Putamen (tissue), 1 donor: ENCODE results near the gene CLEC7A.

ENCODE experiments used
- DNase-seq: peaks from one replicate; pipeline ENCODE4 v3.0.0-alpha.2; 2016; ENCODE audit warnings: low spot score

The CLEC7A gene

GRCh38 chr12:10140001-10140400 is 10.0 kb upstream of the CLEC7A start:
- peak; percentile 65 for DNase-seq

- no peak for DNase-seq
Measured at GRCh38 chr12:10136637-10137205, 6.7 kb upstream of the CLEC7A start.

DNA sequence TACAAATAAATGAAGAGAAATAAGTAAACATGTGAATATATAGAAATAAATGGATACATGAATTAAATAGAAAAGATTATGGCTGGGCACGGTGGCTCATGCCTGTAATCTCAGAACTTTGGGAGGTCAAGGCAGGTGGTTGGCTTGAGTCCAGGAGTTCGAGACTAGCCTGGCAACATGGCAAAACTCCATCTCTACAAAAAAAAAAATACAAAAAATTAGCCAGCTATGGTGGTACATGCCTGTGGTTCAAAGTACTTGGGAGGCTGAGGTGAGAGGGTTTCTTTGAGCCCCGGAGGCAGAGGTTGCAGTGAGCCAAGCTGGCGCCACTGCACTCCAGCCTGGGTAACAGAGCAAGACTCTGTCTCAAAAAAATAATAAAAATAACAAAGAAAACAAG is 5.1 kb upstream of the CLEC7A start:
- no peak for DNase-seq

DNA sequence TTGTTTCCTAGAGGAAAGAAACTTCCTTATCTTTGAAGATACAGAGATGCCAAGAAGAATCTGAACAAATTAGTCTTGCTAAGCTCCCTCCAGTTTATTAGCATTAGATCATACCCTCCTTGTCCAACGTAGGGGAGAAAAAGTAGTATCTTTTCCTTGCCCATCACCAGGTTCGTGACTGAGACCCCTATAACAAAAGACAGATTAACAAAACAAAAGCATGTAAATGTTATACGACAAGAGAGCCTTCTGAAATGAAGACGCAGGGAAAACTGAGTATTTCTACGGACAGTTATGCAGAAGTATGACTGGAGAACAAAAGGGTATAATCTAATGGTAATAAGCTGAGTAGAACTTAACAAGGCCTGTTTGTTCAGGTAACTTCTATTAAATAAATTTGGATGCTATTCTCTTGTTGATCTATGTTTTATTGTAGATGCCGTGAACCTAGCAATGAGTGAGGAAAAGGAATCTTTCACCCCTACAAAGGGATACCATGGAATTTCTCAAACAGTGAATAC is 2.9 kb upstream of the CLEC7A start:
- no peak for DNase-seq

DNA sequence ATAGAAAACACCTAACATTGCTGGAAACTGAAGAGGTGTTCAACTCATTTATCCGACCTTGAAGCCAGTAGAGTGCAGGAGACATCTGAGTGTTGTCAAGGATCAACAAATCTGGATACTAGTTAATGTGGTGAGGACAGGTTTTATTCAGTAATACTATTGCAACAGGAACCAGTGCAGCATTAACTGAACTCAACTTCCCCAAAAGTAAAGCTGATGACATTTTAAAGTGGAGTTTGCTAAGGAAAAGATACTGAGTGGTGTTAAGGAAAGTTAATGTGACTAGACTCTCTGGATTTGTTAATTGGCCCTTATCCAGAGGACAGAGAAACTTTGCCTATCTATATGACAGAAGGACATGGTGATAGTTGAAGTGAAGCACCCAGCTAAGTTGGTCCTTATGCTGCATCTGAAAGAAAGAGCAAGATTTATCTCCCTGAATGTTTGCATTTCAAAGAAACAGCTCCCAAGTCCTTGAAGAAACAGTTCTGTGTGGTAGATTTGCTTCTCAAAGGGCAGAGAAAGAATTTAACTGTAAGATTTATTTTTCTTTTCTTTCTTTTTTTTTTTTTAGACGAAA is 1.2 kb upstream of the CLEC7A start:
- DNase-seq: no peak

DNA sequence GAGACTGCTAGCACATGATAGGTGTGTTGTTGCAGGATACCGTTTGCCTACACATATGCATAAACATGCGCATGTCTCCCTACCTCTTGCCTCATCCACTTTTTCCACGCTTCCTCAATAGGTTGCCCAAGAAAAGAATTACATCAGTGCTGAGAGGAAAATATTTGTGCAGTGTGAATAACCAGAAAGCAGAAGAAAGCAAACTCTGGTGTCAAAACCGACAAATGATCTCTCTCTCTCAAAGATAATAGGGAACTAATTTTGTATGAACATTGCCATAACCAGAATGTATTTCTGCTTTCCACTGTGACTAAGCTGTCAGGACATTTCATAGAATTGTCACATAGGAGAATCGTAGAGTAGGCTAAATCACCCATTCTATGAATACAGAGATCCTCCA is 1.3 kb downstream of the CLEC7A start:
- peak; percentile 22 for DNase-seq

- no peak for DNase-seq
Measured at GRCh38 chr12:10126413-10126812, 3.6 kb downstream of the CLEC7A start.

DNA sequence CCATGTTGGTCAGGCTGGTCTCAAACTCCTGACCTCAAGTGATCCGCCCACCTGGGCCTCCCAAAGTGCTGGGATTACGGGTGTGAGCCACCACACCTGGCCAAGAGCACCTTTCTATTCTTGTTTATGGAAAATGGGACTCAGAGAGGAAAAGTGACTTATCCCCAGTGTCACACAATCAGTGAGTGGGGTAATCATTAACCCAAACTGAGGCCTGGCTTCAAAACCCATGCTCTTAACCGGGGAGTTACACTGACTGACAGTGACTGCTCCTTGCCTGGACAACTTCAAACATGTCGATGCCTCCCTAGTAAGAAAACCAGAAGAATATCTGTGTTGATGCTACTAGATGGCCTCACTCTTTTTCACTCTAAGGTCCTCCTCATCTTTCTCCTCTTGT is 7.3 kb downstream of the CLEC7A start:
- DNase-seq: no peak

DNA sequence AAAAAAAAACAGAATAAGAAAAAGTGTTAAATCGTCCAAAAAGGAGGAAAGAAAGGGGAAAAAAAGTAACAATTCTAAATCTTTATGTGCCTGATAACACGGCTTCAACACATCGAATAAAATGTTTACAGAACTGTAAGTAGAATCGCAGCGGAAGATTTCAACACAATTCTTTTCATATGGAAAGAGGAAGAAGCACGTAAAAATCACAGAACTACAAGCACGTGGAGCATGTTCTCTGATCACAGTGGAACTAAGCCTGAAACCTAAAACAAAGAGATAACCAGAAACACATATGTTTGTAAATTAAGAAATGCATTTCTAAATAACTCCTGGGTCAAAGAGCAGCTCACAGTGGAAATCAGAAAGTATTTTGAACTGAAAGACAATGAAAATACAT is 8.7 kb downstream of the CLEC7A start:
- DNase-seq: peak; percentile 24

DNA sequence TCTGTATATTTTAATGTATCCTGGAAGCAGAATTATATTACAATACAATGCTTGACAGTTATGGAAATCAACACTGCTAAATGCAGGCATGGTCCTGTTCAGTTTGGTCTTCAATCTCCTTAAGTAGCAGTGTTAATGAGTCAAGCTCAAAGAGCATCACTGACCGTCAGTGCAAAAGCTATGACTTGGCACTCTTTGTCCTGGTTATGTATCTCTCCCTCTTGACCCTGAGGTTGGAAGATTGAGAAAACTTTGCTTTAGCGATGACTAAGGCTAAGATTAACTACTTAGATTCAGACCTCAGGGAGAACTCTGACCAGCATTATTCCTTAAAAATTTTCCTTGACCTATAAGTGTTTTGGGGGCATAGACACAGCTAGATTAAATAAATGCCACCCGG is 10.9 kb downstream of the CLEC7A start:
- DNase-seq: no peak

DNA sequence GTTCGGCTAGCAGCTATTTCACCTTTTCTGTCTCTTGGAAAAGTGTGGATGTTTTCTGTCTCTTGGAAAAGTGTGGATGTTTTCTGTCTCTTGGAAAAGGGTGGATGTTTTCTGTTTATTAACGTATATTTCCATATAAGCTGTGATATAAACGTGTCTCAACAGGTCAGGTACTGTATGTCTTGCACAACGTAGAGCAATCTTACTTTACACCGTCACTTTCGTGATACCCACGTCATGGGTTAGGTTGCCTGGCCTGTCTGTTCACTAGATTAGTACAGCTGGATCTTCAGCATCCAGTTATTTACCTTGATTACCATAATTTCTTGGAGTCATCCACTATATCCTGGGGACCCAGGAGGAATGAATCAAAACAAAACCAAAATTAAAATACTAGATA is 14.1 kb downstream of the CLEC7A start:
- no peak for DNase-seq

GRCh38 chr12:10115311-10115710 is 14.7 kb downstream of the CLEC7A start:
- no peak for DNase-seq

DNA sequence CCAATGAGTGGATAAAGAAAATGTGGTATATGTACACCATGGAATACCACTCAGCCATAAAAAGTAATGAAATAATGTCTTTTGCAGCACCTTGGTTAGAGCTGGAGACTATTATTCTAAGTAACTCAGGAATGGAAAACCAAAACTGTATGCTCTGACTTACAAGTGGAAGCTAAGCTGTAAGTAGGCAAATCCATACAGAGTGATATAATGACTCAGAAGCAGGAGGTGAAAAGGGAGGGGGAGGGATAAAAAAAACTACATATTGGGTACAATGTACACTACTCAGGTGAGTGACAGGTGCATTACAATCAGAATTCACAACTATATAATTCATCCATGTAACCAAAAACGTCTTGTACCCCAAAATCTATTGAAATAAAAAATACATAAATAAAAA is 16.1 kb downstream of the CLEC7A start:
- DNase-seq: no peak

DNA sequence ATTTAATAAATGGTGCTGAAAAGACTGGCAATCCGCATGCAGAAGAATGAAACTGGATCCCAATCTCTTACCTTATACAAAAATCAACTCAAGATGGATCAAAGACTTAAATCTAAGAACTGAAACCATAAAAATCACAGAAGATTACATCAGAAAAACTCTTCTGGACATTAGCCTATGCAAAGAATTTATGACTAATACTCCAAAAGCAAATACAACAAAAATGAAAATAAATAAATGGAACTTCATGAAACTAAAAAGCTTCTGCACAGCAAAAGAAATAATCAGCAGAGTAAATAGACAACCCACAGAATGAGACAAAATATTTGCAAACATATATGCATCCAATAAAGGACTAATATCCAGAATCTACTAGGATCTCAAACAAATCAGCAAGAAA is 16.9 kb downstream of the CLEC7A start:
- DNase-seq: no peak

DNA sequence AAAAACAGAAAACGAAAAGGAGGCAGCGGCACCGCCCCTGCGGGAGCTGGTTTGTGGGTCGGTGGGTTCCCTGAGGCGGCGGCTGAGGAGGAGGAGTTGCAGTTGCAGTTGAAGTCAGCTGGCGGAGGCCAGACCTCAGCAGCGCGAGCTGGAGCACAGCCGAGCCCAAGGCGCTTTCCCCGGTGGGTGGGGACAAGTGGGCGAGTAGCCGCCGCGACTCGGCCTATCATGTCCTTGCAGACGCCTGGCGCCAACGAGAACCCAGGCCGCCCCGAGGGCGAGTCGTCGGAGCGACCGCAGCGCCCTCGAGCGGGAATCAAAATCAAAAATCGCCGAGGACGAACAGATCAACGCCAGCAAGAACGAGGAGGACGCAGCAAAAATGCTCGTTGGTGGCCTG is 18.5 kb downstream of the CLEC7A start:
- no peak for DNase-seq

- DNase-seq: no peak
Measured at GRCh38 chr12:10110256-10110844, 19.6 kb downstream of the CLEC7A start.

- DNase-seq: no peak
Measured at GRCh38 chr12:10102322-10102721, 27.7 kb downstream of the CLEC7A start.

- no peak for DNase-seq
Measured at GRCh38 chr12:10101648-10102220, 28.3 kb downstream of the CLEC7A start.

- no peak for DNase-seq
Measured at GRCh38 chr12:10101042-10101579, 28.9 kb downstream of the CLEC7A start.

DNA sequence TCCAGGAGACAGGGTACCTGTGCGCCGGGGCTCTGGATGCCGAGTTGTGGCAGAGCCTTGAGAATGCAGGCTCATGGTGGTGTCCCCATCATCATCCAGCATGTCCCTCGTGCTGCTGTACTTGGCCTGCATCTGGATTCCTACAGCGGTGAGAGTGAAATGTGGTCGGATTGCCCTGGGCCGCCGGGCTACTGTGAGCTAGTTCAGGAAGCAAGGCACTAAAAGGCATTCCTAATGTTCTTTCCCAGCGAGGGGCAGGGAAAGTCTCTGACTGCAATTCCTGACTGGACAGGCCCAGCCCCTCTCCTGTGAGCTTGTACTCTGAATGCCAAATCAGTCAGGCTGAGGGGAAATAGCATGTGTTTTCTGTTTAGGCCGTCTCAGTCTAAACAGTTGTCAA is 31.2 kb downstream of the CLEC7A start, which contains the start of gene CLEC1A:
Gene CLEC1A, minus strand, starts transcription at position 195 of the 400 bp plus-strand sequence. Its CDS starts 63 bp downstream, at position 132.
- no peak for DNase-seq

- DNase-seq: no peak
Measured at GRCh38 chr12:10097521-10097920, 32.5 kb downstream of the CLEC7A start.

DNA sequence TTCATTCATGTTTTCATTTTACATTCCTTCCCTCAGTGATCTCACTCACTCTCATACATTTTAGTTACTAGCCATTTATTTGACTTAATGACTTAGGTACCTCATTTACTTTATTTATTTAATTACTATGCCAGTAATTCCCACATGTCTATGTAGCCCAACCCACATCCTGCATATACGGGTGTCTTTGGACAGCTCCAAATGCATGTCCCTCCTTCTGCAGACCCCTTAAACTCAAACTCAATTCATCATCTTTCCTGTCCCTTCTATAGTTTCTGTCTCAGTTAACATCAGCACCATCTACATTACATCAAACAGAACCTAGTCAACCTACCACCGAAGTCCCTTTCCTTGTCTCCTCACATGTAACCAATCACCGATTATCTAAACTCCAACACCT is 34.0 kb downstream of the CLEC7A start:
- DNase-seq: no peak
